Naive thymus-derived CD4-positive, alpha-beta T cell (primary cell): Measurements from ENCODE around the gene OR2A12. TPM values are rescaled to one million over a fixed set of nuclear protein-coding genes. Genes with fewer than 3 reads are reported as not detected.
"Not testable (repeated sequence)": the region's sequence is repeated elsewhere in the genome, so short reads cannot be mapped to it uniquely, and the experiment has no call there.

Experiments
- ATAC-seq: fragments of 150-1000 bp; cut with Tn5 transposase; 2 replicates; pipeline ENCODE4 v1.10.0; 2021; ENCODE audit warnings: mild to moderate bottlenecking, moderate library complexity
- CTCF ChIA-PET: fragments of 350-600 bp; sonication (Branson Sonifier 250); formaldehyde crosslinking; loops from one replicate; lab custom pipeline; 2021; ENCODE audit warnings: antibody characterized with exemption; lab: Charles Lee
- POLR2A ChIA-PET: fragments of 350-600 bp; sonication (Branson Sonifier 250); formaldehyde crosslinking; loops from one replicate; lab custom pipeline; 2021; ENCODE audit warnings: antibody characterized with exemption, inconsistent platforms; lab: Charles Lee
- DNase-seq, 9 donors: peaks; one replicate each; pipeline versions ENCODE4 v3.0.0 to v3.0.0-alpha.2; 2020 to 2022; ENCODE audit warnings: mixed read lengths in 1 of 9
- H3K27ac ChIP-seq: one replicate; pipeline ENCODE4 v1.7.0; 2013; ENCODE audit warnings: mild to moderate bottlenecking, low read depth, low read length, moderate library complexity
- H3K27me3 ChIP-seq, 2 donors: one replicate each; pipeline ENCODE4 v1.7.0; 2013; ENCODE audit warnings: low read length in 2 of 2, mild to moderate bottlenecking in 2 of 2, moderate library complexity in 2 of 2; ENCODE audit not compliant: control insufficient read depth in 2 of 2, insufficient read depth in 2 of 2
- H3K36me3 ChIP-seq, 3 experiments: 1 replicate in 2 of 3; 2 replicates in 1 of 3; pipeline ENCODE4 v1.7.0; 2013; ENCODE audit warnings: low read length in 3 of 3, mild to moderate bottlenecking in 3 of 3, moderate library complexity in 1 of 3; ENCODE audit not compliant: insufficient read depth in 3 of 3, control insufficient read depth in 2 of 3
- H3K4me1 ChIP-seq, 2 donors: one replicate each; pipeline ENCODE4 v1.7.0; 2013; ENCODE audit warnings: low read length in 2 of 2, mild to moderate bottlenecking in 2 of 2, moderate library complexity in 1 of 2; ENCODE audit not compliant: control insufficient read depth in 2 of 2, insufficient read depth in 2 of 2
- H3K4me3 ChIP-seq: 2 replicates; pipeline ENCODE4 v1.7.0; 2013; ENCODE audit warnings: mild to moderate bottlenecking, low read length
- H3K9me3 ChIP-seq, 3 experiments: 1 replicate in 2 of 3; 2 replicates in 1 of 3; pipeline ENCODE4 v1.7.0; 2013; ENCODE audit warnings: low read length in 3 of 3; ENCODE audit not compliant: control insufficient read depth in 2 of 3
- H3K27ac Mint-ChIP-seq, 9 donors: one replicate each; pipeline ENCODE4 v1.8.0; 2020 to 2022; ENCODE audit warnings: mixed read lengths in 9 of 9, mild to moderate bottlenecking in 8 of 9, moderate library complexity in 5 of 9, inconsistent platforms in 2 of 9
- H3K27me3 Mint-ChIP-seq, 5 donors: one replicate each; pipeline ENCODE4 v1.8.0; 2021 to 2022; ENCODE audit warnings: mixed read lengths in 5 of 5, mild to moderate bottlenecking in 1 of 5
- H3K36me3 Mint-ChIP-seq, 5 donors: one replicate each; pipeline ENCODE4 v1.8.0; 2020 to 2022; ENCODE audit warnings: mixed read lengths in 5 of 5, mild to moderate bottlenecking in 3 of 5, inconsistent platforms in 1 of 5
- H3K4me1 Mint-ChIP-seq, 7 donors: one replicate each; pipeline ENCODE4 v1.8.0; 2020 to 2022; ENCODE audit warnings: mixed read lengths in 7 of 7, mild to moderate bottlenecking in 3 of 7, inconsistent platforms in 1 of 7
- H3K4me3 Mint-ChIP-seq, 10 donors: one replicate each; pipeline ENCODE4 v1.8.0; 2020 to 2022; ENCODE audit warnings: mild to moderate bottlenecking in 10 of 10, mixed read lengths in 10 of 10, moderate library complexity in 6 of 10, inconsistent platforms in 2 of 10
- H3K9me3 Mint-ChIP-seq, 11 donors: one replicate each; pipeline ENCODE4 v1.8.0; 2020 to 2022; ENCODE audit warnings: mixed read lengths in 11 of 11, mild to moderate bottlenecking in 4 of 11, inconsistent platforms in 1 of 11, moderate library complexity in 1 of 11
- intact Hi-C, 2 donors: fragments of 100-400 bp; cut with micrococcal nuclease; formaldehyde crosslinking; loops; one replicate each; pipeline ENCODE4 v1.15.1; 2023
- polyA plus RNA-seq, 2 donors: library from polyadenylated mRNA; unstranded; fragments of 300-500 nt; fragmentation: Illumina TruSeq; gene quantifications; one replicate each; pipeline ENCODE4 v1.2.3, GENCODE V29; 2021
- total RNA-seq, 6 experiments: library from RNA in 5 of 6; stranded (reverse) in 5 of 6; gene quantifications; 1 replicate in 5 of 6; 2 replicates in 1 of 6; pipeline ENCODE4 v1.2.3 and lab custom pipeline; 2021 to 2026

Gene OR2A12
- total and polyA plus RNA-seq, 7 experiments from 2014 or later: not detected

DNA sequence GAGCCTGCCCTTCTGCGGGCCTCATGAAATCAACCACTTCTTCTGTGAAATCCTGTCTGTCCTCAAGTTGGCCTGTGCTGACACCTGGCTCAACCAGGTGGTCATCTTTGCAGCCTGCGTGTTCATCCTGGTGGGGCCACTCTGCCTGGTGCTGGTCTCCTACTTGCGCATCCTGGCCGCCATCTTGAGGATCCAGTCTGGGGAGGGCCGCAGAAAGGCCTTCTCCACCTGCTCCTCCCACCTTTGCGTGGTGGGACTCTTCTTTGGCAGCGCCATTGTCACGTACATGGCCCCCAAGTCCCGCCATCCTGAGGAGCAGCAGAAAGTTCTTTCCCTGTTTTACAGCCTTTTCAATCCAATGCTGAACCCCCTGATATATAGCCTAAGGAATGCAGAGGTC, 43.5 kb downstream of the OR2A12 start:
- H3K36me3 ChIP-seq, POLR2A ChIA-PET, H3K36me3 Mint-ChIP-seq, H3K27me3 ChIP-seq, H3K4me1 Mint-ChIP-seq, H3K4me3 ChIP-seq, H3K9me3 ChIP-seq, H3K4me3 Mint-ChIP-seq, H3K9me3 Mint-ChIP-seq, ATAC-seq, H3K27me3 Mint-ChIP-seq, H3K27ac ChIP-seq, H3K4me1 ChIP-seq, H3K27ac Mint-ChIP-seq, DNase-seq: not testable (repeated sequence)
- CTCF ChIA-PET: interaction anchor here (1.0 kb wide), 1 partner anchor 10 kb away, joined by 5 read pairs; no protein-coding TSS in a partner anchor
- intact Hi-C loops: loop anchor here in 1 of 2 donors (5.0 kb wide), 1 partner anchor 637 kb away; no protein-coding TSS in a partner anchor

DNA sequence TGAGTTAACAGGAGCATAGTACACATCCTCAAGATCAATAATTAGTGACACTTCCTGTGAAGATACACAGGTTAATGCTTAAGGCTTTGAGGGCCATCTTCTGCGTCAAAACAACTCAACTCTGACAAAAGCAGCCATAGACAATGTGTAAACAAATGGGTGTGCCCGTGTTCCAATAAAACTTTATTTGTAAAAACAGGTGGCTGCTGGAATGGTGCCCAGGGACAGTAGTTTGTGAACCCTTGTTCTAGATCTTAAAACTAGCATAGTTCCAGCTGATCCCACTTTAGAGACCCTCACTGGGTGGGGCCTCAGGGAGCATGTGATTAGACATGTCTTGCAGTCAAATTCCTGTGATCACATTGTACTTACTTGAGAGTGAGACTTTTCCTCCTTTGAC, 44.7 kb downstream of the OR2A12 start:
- Histone ChIP-seq H3K36me3 (no peaks in the 10 kb centered on the region), H3K27me3 (no peaks in the 10 kb centered on the region), H3K4me1 (no peaks in the 10 kb centered on the region), H3K4me3 (no peak overlapping the region), H3K9me3 (no peaks in the 10 kb centered on the region), H3K27ac (no peak overlapping the region)
- CTCF ChIA-PET: no interaction called here
- POLR2A ChIA-PET: no interaction called here
- ATAC-seq (no peak), DNase-seq (no peak)
- no peaks in the 10 kb centered on the region for H3K9me3 Mint-ChIP-seq
- no peaks in the 10 kb centered on the region for H3K4me1 Mint-ChIP-seq
- no peak overlapping the region for H3K4me3 Mint-ChIP-seq
- intact Hi-C loops: no loop called here
- no peak overlapping the region for H3K27ac Mint-ChIP-seq
- H3K27me3 Mint-ChIP-seq: peaks cover 0 to 7% (median 3%) of the 10 kb centered on the region in 5 donors
- no peaks in the 10 kb centered on the region for H3K36me3 Mint-ChIP-seq

DNA sequence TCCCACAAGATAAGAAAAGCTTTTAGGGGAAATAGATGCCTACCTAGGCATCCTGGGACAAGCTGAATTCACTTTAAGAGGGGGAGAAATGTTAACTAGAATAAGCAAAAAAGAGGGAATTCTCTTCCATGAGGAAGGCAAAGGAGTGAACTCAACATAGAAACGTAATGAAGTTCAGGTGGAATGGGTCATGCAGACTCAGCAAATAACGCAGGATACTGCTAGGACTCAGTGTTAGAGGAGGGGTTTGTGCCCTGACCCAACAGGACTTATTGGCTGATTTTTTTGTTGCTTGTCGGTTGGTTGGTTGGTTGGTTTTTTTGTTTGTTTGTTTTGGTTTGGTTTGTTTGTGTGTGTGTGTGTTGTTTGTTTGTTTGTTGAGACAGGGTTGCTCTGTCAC, 46.2 kb downstream of the OR2A12 start:
- Mint-ChIP-seq H3K27me3 (peaks cover 0 to 7% (median 4%) of the 10 kb centered on the region in 5 donors), H3K4me1 (no peaks in the 10 kb centered on the region), H3K36me3 (no peaks in the 10 kb centered on the region), H3K9me3 (no peaks in the 10 kb centered on the region), H3K27ac (no peak overlapping the region), H3K4me3 (no peak overlapping the region)
- Histone ChIP-seq H3K9me3 (no peaks in the 10 kb centered on the region), H3K36me3 (no peaks in the 10 kb centered on the region), H3K4me3 (no peak overlapping the region), H3K27ac (no peak overlapping the region), H3K4me1 (no peaks in the 10 kb centered on the region), H3K27me3 (no peaks in the 10 kb centered on the region)
- CTCF ChIA-PET: no interaction called here
- POLR2A ChIA-PET: no interaction called here
- DNase-seq: no peak
- ATAC-seq: no peak
- intact Hi-C loops: no loop called here

DNA sequence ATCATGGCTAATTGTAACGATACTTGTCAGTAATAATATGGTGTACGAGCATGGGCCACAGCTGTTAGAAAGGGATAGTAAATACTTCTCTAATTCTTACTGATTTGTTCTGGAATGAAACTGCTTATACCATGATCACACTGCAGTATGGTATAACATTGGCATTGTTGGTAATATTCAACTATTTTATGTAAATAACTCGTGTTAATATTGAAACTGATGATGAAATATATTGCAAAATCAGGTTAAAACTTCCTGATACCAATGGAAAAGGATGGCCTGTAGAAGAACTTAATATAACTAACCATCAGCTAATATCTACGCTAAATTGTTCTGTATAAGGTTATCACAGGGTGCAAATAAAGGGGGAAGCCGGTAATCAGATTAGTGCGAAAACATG, 47.2 kb downstream of the OR2A12 start:
- H3K27me3 ChIP-seq: no peaks in the 10 kb centered on the region
- ChIA-PET CTCF (no interaction called here), POLR2A (no interaction called here)
- no peaks in the 10 kb centered on the region for H3K4me1 ChIP-seq
- intact Hi-C loops: no loop called here
- no peaks in the 10 kb centered on the region for H3K9me3 Mint-ChIP-seq
- no peaks in the 10 kb centered on the region for H3K36me3 Mint-ChIP-seq
- no peak overlapping the region for H3K27ac Mint-ChIP-seq
- no peak overlapping the region for H3K4me3 ChIP-seq
- H3K4me1 Mint-ChIP-seq: no peaks in the 10 kb centered on the region
- H3K9me3 ChIP-seq: no peaks in the 10 kb centered on the region
- H3K36me3 ChIP-seq: no peaks in the 10 kb centered on the region
- H3K27me3 Mint-ChIP-seq: peaks cover 0 to 10% (median 7%) of the 10 kb centered on the region in 5 donors
- no peak overlapping the region for H3K27ac ChIP-seq
- no peak for ATAC-seq
- H3K4me3 Mint-ChIP-seq: no peak overlapping the region
- no peak for DNase-seq

DNA sequence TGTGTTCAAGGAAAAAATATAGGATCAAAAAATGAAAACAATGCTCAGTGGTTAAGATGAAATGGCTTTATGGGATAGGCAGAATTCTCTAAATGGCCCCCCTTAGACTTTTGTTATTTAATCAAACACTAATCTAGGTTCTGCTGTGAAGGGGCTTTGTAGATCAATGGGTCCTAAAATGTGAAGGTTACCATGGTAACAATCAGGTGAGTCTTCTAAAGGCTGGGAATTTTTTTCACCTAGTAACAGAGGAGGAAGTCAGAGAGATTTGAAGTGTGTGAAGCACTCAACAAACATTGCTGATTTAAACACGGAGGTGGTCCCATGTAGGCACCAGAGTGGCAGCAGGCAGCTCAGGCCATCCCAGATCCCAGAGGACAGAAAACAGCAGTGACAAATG, 48.0 kb downstream of the OR2A12 start:
- ChIA-PET CTCF (no interaction called here), POLR2A (no interaction called here)
- Mint-ChIP-seq H3K36me3 (no peaks in the 10 kb centered on the region), H3K4me3 (no peak overlapping the region), H3K4me1 (no peaks in the 10 kb centered on the region), H3K9me3 (no peaks in the 10 kb centered on the region), H3K27ac (no peak overlapping the region), H3K27me3 (peaks cover 0 to 10% (median 5%) of the 10 kb centered on the region in 5 donors)
- Histone ChIP-seq H3K27ac (no peak overlapping the region), H3K36me3 (no peaks in the 10 kb centered on the region), H3K9me3 (no peaks in the 10 kb centered on the region), H3K4me1 (no peaks in the 10 kb centered on the region), H3K27me3 (no peaks in the 10 kb centered on the region), H3K4me3 (no peak overlapping the region)
- intact Hi-C loops: no loop called here
- ATAC-seq (no peak), DNase-seq (no peak)

DNA sequence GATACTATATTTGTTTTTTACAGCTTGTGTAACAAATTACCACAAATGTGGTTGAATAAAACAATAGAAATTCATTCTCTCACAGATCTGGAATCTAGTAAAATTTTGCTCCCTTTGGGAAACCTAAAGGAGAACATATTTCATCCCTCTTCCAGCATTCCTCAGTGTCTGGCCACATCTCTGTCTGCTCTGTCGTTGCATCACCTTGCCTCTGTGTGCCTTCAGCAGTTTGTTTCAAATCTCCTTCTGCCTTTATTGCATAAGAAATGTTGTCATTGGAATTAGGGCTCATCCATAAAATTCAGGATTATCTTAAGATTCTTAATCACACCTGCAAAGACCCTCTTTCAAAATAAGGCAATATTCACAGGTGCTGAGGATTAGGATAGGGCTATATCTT, 51.4 kb downstream of the OR2A12 start:
- DNase-seq (no peak), ATAC-seq (no peak)
- H3K36me3 Mint-ChIP-seq: no peaks in the 10 kb centered on the region
- POLR2A ChIA-PET: no interaction called here
- no peaks in the 10 kb centered on the region for H3K4me1 ChIP-seq
- H3K9me3 Mint-ChIP-seq: peaks cover 0 to 3% (median 0%) of the 10 kb centered on the region in 11 donors
- no peak overlapping the region for H3K4me3 ChIP-seq
- no peak overlapping the region for H3K4me3 Mint-ChIP-seq
- H3K27me3 ChIP-seq: no peaks in the 10 kb centered on the region
- H3K9me3 ChIP-seq: no peaks in the 10 kb centered on the region
- no peaks in the 10 kb centered on the region for H3K36me3 ChIP-seq
- H3K4me1 Mint-ChIP-seq: no peaks in the 10 kb centered on the region
- H3K27ac Mint-ChIP-seq: no peak overlapping the region
- H3K27me3 Mint-ChIP-seq: peaks cover 0 to 14% (median 5%) of the 10 kb centered on the region in 5 donors
- intact Hi-C loops: no loop called here
- CTCF ChIA-PET: no interaction called here
- H3K27ac ChIP-seq: no peak overlapping the region

DNA sequence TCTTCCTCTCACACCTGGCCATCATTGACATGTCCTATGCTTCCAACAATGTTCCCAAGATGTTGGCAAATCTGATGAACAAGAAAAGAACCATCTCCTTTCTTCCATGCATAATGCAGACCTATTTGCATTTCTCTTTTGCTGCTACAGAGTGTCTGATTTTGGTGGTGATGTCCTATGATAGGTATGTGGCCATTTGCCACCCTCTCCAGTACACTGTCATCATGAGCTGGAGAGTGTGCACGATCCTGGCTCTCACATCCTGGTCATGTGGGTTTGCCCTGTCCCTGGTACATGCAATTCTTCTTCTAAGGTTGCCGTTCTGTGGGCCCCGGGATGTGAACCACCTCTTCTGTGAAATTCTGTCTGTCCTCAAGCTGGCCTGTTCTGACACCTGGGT, 56.1 kb downstream of the OR2A12 start:
- Histone ChIP-seq H3K9me3 (peaks cover 0 to 4% (median 0%) of the 10 kb centered on the region in 3 experiments), H3K4me1 (no peaks in the 10 kb centered on the region), H3K27me3 (no peaks in the 10 kb centered on the region), H3K36me3 (no peaks in the 10 kb centered on the region), H3K27ac (no peak overlapping the region), H3K4me3 (no peak overlapping the region)
- Mint-ChIP-seq H3K27me3 (peaks cover 0 to 15% (median 5%) of the 10 kb centered on the region in 5 donors), H3K27ac (no peak overlapping the region), H3K4me1 (no peaks in the 10 kb centered on the region), H3K9me3 (peaks cover 2 to 26% (median 7%) of the 10 kb centered on the region in 11 donors), H3K4me3 (no peak overlapping the region), H3K36me3 (peaks cover 0 to 4% (median 0%) of the 10 kb centered on the region in 5 donors)
- ChIA-PET POLR2A (no interaction called here), CTCF (no interaction called here)
- ATAC-seq (no peak), DNase-seq (no peak)
- intact Hi-C loops: no loop called here
